HepG2 (cell line): ENCODE results near the gene PREX1. TPM values are rescaled to one million over a fixed set of nuclear protein-coding genes. Genes with fewer than 3 reads are reported as not detected.

Source experiments
- FOXP1 ChIP-seq, 2 experiments: fragments of 450-650 bp in 1 of 2; IDR thresholded peaks; 2 replicates each; pipeline ENCODE4 v1.6.1; 2017 to 2018; ENCODE audit warnings: antibody characterized with exemption in 1 of 2
- ISL2 ChIP-seq: sonication (generic); formaldehyde crosslinking; IDR thresholded peaks from 2 replicates; pipeline ENCODE4 v1.5.0; 2020; ENCODE audit warnings: missing genetic modification reagents
- JUN ChIP-seq: sonication (generic); formaldehyde crosslinking; IDR thresholded peaks from 2 replicates; pipeline ENCODE4 v1.4.0; 2020; ENCODE audit warnings: mild to moderate bottlenecking, missing genetic modification reagents
- NFIB ChIP-seq: sonication (generic); formaldehyde crosslinking; IDR thresholded peaks from 2 replicates; pipeline ENCODE4 v1.9.0; 2021; ENCODE audit warnings: missing genetic modification reagents, mild to moderate bottlenecking, borderline replicate concordance
- SP5 ChIP-seq: IDR thresholded peaks from 2 replicates; pipeline ENCODE4 v1.6.1; 2016; ENCODE audit warnings: low read depth, borderline replicate concordance
- SRSF4 ChIP-seq: fragments of 200-400 bp; formaldehyde crosslinking; IDR thresholded peaks from one replicate; pipeline ENCODE4 v1.6.1; 2018; ENCODE audit warnings: mild to moderate bottlenecking, low read depth, low read length, moderate library complexity; ENCODE audit not compliant: poor library complexity, severe bottlenecking
- SYNCRIP ChIP-seq: fragments of 200-400 bp; formaldehyde crosslinking; IDR thresholded peaks from 2 replicates; pipeline ENCODE4 v1.6.1; 2018; ENCODE audit warnings: mild to moderate bottlenecking, low read depth, low read length; ENCODE audit not compliant: insufficient read depth
- ZMYM3 ChIP-seq: sonication (generic); formaldehyde crosslinking; IDR thresholded peaks from 2 replicates; pipeline ENCODE4 v1.5.1; 2020; ENCODE audit warnings: mild to moderate bottlenecking, missing genetic modification reagents
- polyA plus RNA-seq, 8 experiments: library from polyadenylated mRNA; depleted of rRNA in 3 of 8; stranded (reverse) in 7 of 8; unstranded in 1 of 8; fragments of >200 nt; fragmentation: Illumina TruSeq in 4 of 8; extraction: Trizol in 4 of 8; gene quantifications; 2 replicates each; pipeline versions ENCODE4 v1.2.1 to v1.2.3, GENCODE V29; 2011 to 2016; ENCODE audit warnings: low read depth in 4 of 8, missing spikeins in 1 of 8, mixed read lengths in 1 of 8; ENCODE audit not compliant: insufficient read depth in 1 of 8
- total RNA-seq, 5 experiments: library from RNA; depleted of rRNA; stranded (reverse); fragments of >200 nt; fragmentation: Illumina TruSeq; extraction: Trizol; gene quantifications; 2 replicates each; pipeline ENCODE4 v1.2.3, GENCODE V29; 2016; ENCODE audit warnings: low read depth in 1 of 5
- TF ChIP-seq, protein P1 (sequence below): sonication (generic); formaldehyde crosslinking; IDR thresholded peaks from 2 replicates; pipeline ENCODE4 v1.9.0; 2021; ENCODE audit warnings: missing genetic modification reagents, mild to moderate bottlenecking, borderline replicate concordance
- TF ChIP-seq, protein P2 (sequence below): sonication (generic); formaldehyde crosslinking; IDR thresholded peaks from 2 replicates; pipeline ENCODE4 v1.4.0; 2020; ENCODE audit warnings: mild to moderate bottlenecking, missing genetic modification reagents
- TF ChIP-seq, protein P3 (sequence below): sonication (generic); formaldehyde crosslinking; IDR thresholded peaks from 2 replicates; pipeline ENCODE4 v1.5.1; 2020; ENCODE audit warnings: mild to moderate bottlenecking, moderate library complexity, missing genetic modification reagents
- TF ChIP-seq, protein P4 (sequence below), 2 experiments: sonication (generic) in 1 of 2; formaldehyde crosslinking in 1 of 2; IDR thresholded peaks; 2 replicates each; pipeline versions ENCODE4 v1.4.0 to v1.6.1; 2016 to 2020; ENCODE audit warnings: borderline replicate concordance in 1 of 2, low read depth in 1 of 2, mild to moderate bottlenecking in 1 of 2, missing genetic modification reagents in 1 of 2

Gene PREX1
- total and polyA plus RNA-seq, 2 of the 13 experiments (the other 11 are each of a cell fraction or from before 2014, with no cell fraction given), result 0.02 to 0.04 TPM

DNA sequence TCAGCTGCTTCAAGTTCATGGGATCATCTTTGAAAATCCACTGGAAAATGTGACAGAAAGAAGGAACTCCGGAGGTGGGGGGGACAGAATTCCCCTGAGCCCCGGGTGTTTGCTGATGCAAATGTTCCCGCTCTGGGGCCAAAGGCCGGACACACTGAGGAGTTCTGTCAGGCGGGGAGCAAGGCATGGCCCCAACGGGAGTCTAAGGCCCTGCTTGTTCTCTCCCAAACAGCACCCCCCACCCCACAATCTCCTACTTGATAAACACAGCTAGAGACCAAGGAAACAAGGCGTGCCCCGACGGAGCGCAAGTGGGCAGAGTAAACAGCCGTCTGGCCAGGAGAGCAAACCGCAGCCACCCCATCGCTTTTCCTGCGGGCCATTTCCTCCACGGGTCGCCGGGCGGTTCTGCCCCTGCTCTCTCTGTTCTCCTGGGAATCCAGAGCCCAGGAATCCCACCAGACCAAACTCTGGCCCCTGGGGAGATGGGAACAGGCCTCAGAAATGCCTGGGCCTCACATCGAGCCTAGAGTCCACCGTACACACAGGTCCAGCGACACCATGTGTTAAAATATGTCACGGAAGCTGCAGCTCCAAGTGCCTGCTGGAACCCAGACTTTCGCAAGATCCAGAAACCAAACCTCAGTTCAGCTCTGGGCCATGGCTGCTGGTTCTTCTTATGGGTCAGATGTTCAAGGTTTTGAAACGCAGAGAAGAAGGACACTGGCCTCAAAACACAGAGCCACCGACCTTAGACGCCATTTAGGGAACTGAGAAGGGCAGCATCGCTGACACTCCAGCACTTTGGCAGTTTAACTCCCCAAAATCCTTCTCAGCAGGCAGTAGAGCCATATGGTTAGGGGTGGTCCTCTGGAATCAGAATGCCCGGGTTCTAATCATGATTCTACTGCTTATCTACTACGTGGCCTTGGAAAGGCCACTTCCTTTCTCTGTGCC is 104.2 kb downstream of the PREX1 start (continued):
- TF ChIP-seq, protein P1, sequence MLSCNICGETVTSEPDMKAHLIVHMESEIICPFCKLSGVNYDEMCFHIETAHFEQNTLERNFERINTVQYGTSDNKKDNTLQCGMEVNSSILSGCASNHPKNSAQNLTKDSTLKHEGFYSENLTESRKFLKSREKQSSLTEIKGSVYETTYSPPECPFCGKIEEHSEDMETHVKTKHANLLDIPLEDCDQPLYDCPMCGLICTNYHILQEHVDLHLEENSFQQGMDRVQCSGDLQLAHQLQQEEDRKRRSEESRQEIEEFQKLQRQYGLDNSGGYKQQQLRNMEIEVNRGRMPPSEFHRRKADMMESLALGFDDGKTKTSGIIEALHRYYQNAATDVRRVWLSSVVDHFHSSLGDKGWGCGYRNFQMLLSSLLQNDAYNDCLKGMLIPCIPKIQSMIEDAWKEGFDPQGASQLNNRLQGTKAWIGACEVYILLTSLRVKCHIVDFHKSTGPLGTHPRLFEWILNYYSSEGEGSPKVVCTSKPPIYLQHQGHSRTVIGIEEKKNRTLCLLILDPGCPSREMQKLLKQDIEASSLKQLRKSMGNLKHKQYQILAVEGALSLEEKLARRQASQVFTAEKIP (CRISPR knock-in tag), result no peak
- TF ChIP-seq NFIB (CRISPR knock-in tag) (no peak), JUN (no peak), ISL2 (CRISPR knock-in tag) (no peak), SRSF4 (no peak), ZMYM3 (CRISPR knock-in tag) (peak; percentile 73), SP5 (CRISPR knock-in tag) (no peak), FOXP1 (IDR thresholded peaks at IDR 0.05) (no peak), FOXP1 (CRISPR knock-in tag; IDR thresholded peaks at IDR 0.05) (no peak), SYNCRIP (no peak)
- TF ChIP-seq, protein P2, sequence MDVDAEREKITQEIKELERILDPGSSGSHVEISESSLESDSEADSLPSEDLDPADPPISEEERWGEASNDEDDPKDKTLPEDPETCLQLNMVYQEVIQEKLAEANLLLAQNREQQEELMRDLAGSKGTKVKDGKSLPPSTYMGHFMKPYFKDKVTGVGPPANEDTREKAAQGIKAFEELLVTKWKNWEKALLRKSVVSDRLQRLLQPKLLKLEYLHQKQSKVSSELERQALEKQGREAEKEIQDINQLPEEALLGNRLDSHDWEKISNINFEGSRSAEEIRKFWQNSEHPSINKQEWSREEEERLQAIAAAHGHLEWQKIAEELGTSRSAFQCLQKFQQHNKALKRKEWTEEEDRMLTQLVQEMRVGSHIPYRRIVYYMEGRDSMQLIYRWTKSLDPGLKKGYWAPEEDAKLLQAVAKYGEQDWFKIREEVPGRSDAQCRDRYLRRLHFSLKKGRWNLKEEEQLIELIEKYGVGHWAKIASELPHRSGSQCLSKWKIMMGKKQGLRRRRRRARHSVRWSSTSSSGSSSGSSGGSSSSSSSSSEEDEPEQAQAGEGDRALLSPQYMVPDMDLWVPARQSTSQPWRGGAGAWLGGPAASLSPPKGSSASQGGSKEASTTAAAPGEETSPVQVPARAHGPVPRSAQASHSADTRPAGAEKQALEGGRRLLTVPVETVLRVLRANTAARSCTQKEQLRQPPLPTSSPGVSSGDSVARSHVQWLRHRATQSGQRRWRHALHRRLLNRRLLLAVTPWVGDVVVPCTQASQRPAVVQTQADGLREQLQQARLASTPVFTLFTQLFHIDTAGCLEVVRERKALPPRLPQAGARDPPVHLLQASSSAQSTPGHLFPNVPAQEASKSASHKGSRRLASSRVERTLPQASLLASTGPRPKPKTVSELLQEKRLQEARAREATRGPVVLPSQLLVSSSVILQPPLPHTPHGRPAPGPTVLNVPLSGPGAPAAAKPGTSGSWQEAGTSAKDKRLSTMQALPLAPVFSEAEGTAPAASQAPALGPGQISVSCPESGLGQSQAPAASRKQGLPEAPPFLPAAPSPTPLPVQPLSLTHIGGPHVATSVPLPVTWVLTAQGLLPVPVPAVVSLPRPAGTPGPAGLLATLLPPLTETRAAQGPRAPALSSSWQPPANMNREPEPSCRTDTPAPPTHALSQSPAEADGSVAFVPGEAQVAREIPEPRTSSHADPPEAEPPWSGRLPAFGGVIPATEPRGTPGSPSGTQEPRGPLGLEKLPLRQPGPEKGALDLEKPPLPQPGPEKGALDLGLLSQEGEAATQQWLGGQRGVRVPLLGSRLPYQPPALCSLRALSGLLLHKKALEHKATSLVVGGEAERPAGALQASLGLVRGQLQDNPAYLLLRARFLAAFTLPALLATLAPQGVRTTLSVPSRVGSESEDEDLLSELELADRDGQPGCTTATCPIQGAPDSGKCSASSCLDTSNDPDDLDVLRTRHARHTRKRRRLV (CRISPR knock-in tag), result peak; percentile 72; the same call in 1 of the 2 replicates
- TF ChIP-seq, protein P3, sequence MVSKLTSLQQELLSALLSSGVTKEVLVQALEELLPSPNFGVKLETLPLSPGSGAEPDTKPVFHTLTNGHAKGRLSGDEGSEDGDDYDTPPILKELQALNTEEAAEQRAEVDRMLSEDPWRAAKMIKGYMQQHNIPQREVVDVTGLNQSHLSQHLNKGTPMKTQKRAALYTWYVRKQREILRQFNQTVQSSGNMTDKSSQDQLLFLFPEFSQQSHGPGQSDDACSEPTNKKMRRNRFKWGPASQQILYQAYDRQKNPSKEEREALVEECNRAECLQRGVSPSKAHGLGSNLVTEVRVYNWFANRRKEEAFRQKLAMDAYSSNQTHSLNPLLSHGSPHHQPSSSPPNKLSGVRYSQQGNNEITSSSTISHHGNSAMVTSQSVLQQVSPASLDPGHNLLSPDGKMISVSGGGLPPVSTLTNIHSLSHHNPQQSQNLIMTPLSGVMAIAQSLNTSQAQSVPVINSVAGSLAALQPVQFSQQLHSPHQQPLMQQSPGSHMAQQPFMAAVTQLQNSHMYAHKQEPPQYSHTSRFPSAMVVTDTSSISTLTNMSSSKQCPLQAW (CRISPR knock-in tag), result peak; percentile 52; the same call in 1 of the 2 replicates
- TF ChIP-seq, protein P4, sequence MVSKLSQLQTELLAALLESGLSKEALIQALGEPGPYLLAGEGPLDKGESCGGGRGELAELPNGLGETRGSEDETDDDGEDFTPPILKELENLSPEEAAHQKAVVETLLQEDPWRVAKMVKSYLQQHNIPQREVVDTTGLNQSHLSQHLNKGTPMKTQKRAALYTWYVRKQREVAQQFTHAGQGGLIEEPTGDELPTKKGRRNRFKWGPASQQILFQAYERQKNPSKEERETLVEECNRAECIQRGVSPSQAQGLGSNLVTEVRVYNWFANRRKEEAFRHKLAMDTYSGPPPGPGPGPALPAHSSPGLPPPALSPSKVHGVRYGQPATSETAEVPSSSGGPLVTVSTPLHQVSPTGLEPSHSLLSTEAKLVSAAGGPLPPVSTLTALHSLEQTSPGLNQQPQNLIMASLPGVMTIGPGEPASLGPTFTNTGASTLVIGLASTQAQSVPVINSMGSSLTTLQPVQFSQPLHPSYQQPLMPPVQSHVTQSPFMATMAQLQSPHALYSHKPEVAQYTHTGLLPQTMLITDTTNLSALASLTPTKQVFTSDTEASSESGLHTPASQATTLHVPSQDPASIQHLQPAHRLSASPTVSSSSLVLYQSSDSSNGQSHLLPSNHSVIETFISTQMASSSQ (IDR thresholded peaks at IDR 0.05; ENCODE audit: low read depth), result no peak
- TF ChIP-seq, protein P4 (CRISPR knock-in tag; IDR thresholded peaks at IDR 0.05; ENCODE audit: borderline replicate concordance), result no peak
